ENCODE data around the gene MINDY3.
"Not testable (repeated sequence)": the region's sequence is repeated elsewhere in the genome, so short reads cannot be mapped to it uniquely, and the experiment has no call there.

DNA sequence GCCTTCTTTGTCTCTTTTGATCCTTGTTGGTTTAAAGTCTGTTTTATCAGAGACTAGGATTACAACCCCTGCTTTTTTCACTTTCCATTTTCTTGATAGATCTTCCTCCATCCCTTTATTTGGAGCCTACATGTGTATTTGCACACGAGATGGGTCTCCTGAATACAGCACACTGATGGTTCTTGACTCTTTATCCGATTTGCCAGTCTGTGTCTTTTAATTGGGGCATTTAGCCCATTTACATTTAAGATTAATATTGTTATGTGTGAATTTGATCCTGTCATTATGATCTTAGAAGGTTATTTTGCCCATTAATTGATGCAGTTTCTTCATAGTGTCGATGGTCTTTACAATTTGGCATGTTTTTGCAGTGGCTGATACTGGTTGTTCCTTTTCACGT, 16.0 kb upstream of the MINDY3 start:
- TF ChIP-seq, protein P1, sequence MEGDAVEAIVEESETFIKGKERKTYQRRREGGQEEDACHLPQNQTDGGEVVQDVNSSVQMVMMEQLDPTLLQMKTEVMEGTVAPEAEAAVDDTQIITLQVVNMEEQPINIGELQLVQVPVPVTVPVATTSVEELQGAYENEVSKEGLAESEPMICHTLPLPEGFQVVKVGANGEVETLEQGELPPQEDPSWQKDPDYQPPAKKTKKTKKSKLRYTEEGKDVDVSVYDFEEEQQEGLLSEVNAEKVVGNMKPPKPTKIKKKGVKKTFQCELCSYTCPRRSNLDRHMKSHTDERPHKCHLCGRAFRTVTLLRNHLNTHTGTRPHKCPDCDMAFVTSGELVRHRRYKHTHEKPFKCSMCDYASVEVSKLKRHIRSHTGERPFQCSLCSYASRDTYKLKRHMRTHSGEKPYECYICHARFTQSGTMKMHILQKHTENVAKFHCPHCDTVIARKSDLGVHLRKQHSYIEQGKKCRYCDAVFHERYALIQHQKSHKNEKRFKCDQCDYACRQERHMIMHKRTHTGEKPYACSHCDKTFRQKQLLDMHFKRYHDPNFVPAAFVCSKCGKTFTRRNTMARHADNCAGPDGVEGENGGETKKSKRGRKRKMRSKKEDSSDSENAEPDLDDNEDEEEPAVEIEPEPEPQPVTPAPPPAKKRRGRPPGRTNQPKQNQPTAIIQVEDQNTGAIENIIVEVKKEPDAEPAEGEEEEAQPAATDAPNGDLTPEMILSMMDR (IDR thresholded peaks at IDR 0.05): not testable (repeated sequence)
- not testable (repeated sequence) for TF ChIP-seq POLR2A (IDR thresholded peaks at IDR 0.05)
